Right atrium auricular region (tissue), 2 donors: ENCODE results near the gene MGAT5B. TPM values are rescaled to one million over a fixed set of nuclear protein-coding genes. Genes with fewer than 3 reads are reported as not detected.

ENCODE experiments used
- DNase-seq: peaks from one replicate; pipeline ENCODE4 v3.0.0-alpha.2; 2019; ENCODE audit warnings: low spot score
- H3K27ac ChIP-seq, 2 donors: fragments of 200-600 bp; sonication (generic); 1 replicate in 1 of 2; 2 replicates in 1 of 2; pipeline ENCODE4 v1.5.1; 2016 to 2019
- H3K27me3 ChIP-seq, 2 donors: fragments of 200-600 bp; sonication (generic); one replicate each; pipeline versions ENCODE4 v1.5.1 to v1.6.0; 2017 to 2019
- H3K36me3 ChIP-seq: fragments of 200-600 bp; sonication (generic); one replicate; pipeline ENCODE4 v1.5.1; 2016
- H3K4me1 ChIP-seq, 2 donors: fragments of 200-600 bp; sonication (generic); one replicate each; pipeline versions ENCODE4 v1.5.1 to v1.6.0; 2017 to 2019
- H3K4me3 ChIP-seq, 2 donors: fragments of 200-600 bp; sonication (generic); 1 replicate in 1 of 2; 2 replicates in 1 of 2; pipeline ENCODE4 v1.5.1; 2017 to 2019; ENCODE audit warnings: mild to moderate bottlenecking in 1 of 2, moderate library complexity in 1 of 2
- H3K9me3 ChIP-seq, 2 donors: fragments of 200-600 bp; sonication (generic); one replicate each; pipeline ENCODE4 v1.5.1; 2019
- CTCF ChIP-seq, 2 donors: fragments of 200-600 bp; sonication (generic); IDR thresholded peaks; one replicate each; pipeline ENCODE4 v1.5.1; 2019; ENCODE audit warnings: antibody characterized with exemption in 2 of 2
- total RNA-seq, 2 donors: library from RNA; depleted of rRNA; stranded (reverse); fragments of >200 nt; gene quantifications; one replicate each; pipeline ENCODE4 v1.1.0, GENCODE V29; 2016

The MGAT5B gene
- total RNA-seq, 2 donors from 2014 or later: not detected

- Histone ChIP-seq H3K4me3 (no peak overlapping the region), H3K27ac (no peak overlapping the region), H3K9me3 (no peaks in the 10 kb centered on the region), H3K4me1 (peaks cover 0 to 24% of the 10 kb centered on the region in 2 donors), H3K36me3 (no peaks in the 10 kb centered on the region), H3K27me3 (peaks cover 12 to 19% of the 10 kb centered on the region in 2 donors)
- TF ChIP-seq CTCF (IDR thresholded peaks at IDR 0.05): no peak
- DNase-seq: no peak
Measured at GRCh38 chr17:76870377-76870714, 2.1 kb downstream of the MGAT5B start.

- TF ChIP-seq CTCF (IDR thresholded peaks at IDR 0.05): no peak
- H3K36me3 ChIP-seq: no peaks in the 10 kb centered on the region
- peaks cover 0 to 24% of the 10 kb centered on the region in 2 donors for H3K4me1 ChIP-seq
- no peak overlapping the region for H3K27ac ChIP-seq
- H3K9me3 ChIP-seq: no peaks in the 10 kb centered on the region
- H3K27me3 ChIP-seq: peaks cover 12 to 19% of the 10 kb centered on the region in 2 donors
- no peak for DNase-seq
- H3K4me3 ChIP-seq: no peak overlapping the region
Measured at GRCh38 chr17:76871668-76872067, 3.5 kb downstream of the MGAT5B start.

GRCh38 chr17:76872221-76872873, 4.1 kb downstream of the MGAT5B start:
- no peak for TF ChIP-seq CTCF (IDR thresholded peaks at IDR 0.05)
- H3K27me3 ChIP-seq: peaks cover 12 to 19% of the 10 kb centered on the region in 2 donors
- no peak for DNase-seq
- no peaks in the 10 kb centered on the region for H3K36me3 ChIP-seq
- no peak overlapping the region for H3K4me3 ChIP-seq
- no peak overlapping the region for H3K27ac ChIP-seq
- H3K9me3 ChIP-seq: no peaks in the 10 kb centered on the region
- peaks cover 0 to 23% of the 10 kb centered on the region in 2 donors for H3K4me1 ChIP-seq

GRCh38 chr17:76872874-76873221, 4.6 kb downstream of the MGAT5B start:
- no peak for DNase-seq
- H3K27ac ChIP-seq: no peak overlapping the region
- no peaks in the 10 kb centered on the region for H3K9me3 ChIP-seq
- H3K4me3 ChIP-seq: no peak overlapping the region
- peaks cover 0 to 18% of the 10 kb centered on the region in 2 donors for H3K4me1 ChIP-seq
- TF ChIP-seq CTCF (IDR thresholded peaks at IDR 0.05): no peak
- no peaks in the 10 kb centered on the region for H3K36me3 ChIP-seq
- H3K27me3 ChIP-seq: peaks cover 12 to 19% of the 10 kb centered on the region in 2 donors

- Histone ChIP-seq H3K4me3 (no peak overlapping the region), H3K9me3 (no peaks in the 10 kb centered on the region), H3K27ac (no peak overlapping the region), H3K27me3 (peaks cover 11 to 17% of the 10 kb centered on the region in 2 donors), H3K4me1 (peaks cover 0 to 13% of the 10 kb centered on the region in 2 donors), H3K36me3 (no peaks in the 10 kb centered on the region)
- no peak for DNase-seq
- TF ChIP-seq CTCF (IDR thresholded peaks at IDR 0.05): no peak
Measured at GRCh38 chr17:76873856-76874255, 5.7 kb downstream of the MGAT5B start.

GRCh38 chr17:76877437-76877836, 9.2 kb downstream of the MGAT5B start:
- DNase-seq: no peak
- Histone ChIP-seq H3K27me3 (no peaks in the 10 kb centered on the region), H3K9me3 (no peaks in the 10 kb centered on the region), H3K4me1 (no peaks in the 10 kb centered on the region), H3K36me3 (no peaks in the 10 kb centered on the region), H3K27ac (no peak overlapping the region), H3K4me3 (no peak overlapping the region)
- TF ChIP-seq CTCF (IDR thresholded peaks at IDR 0.05): no peak
